Measurements from ENCODE around the gene DTNBP1.

The DTNBP1 gene

GRCh38 chr6:15512721-15513120 lies 150.1 kb downstream of the DTNBP1 start:
- peaks cover 42% of the 10 kb centered on the region for H3K36me3 Mint-ChIP-seq (ENCODE audit: low read depth)
- DNase-seq (no peak), ATAC-seq (no peak)
- H3K27me3 Mint-ChIP-seq: no peaks in the 10 kb centered on the region
- peaks cover 3% of the 10 kb centered on the region for H3K4me1 Mint-ChIP-seq
- H3K9me3 Mint-ChIP-seq: no peaks in the 10 kb centered on the region
- peak overlapping the region; percentile 11 for H3K27ac Mint-ChIP-seq
- H3K4me3 Mint-ChIP-seq: no peak overlapping the region

- Mint-ChIP-seq H3K4me3 (no peak overlapping the region), H3K27me3 (no peaks in the 10 kb centered on the region), H3K9me3 (no peaks in the 10 kb centered on the region), H3K27ac (peak overlapping the region; percentile 11), H3K4me1 (peaks cover 3% of the 10 kb centered on the region), H3K36me3 (ENCODE audit: low read depth) (peaks cover 47% of the 10 kb centered on the region)
- DNase-seq (no peak), ATAC-seq (no peak)
These were observed 150.7 kb downstream of the DTNBP1 start for GRCh38 chr6:15512126-15512525.

- Mint-ChIP-seq H3K36me3 (ENCODE audit: low read depth) (peaks cover 48% of the 10 kb centered on the region), H3K9me3 (no peaks in the 10 kb centered on the region)
These were observed 151.3 kb downstream of the DTNBP1 start for GRCh38 chr6:15511248-15512125.

GRCh38 chr6:15510536-15511247 lies 152.1 kb downstream of the DTNBP1 start:
- H3K27ac Mint-ChIP-seq: peak overlapping the region; percentile 55
- H3K36me3 Mint-ChIP-seq (ENCODE audit: low read depth): peaks cover 48% of the 10 kb centered on the region
- peaks cover 3% of the 10 kb centered on the region for H3K4me1 Mint-ChIP-seq
- H3K27me3 Mint-ChIP-seq: no peaks in the 10 kb centered on the region
- no peak for ATAC-seq
- H3K4me3 Mint-ChIP-seq: no peak overlapping the region
- DNase-seq: no peak
- no peaks in the 10 kb centered on the region for H3K9me3 Mint-ChIP-seq

More at GRCh38 chr6:15511248-15512125, 151.3 kb downstream of the DTNBP1 start:
- H3K27ac Mint-ChIP-seq: peak overlapping the region; percentile 11
- no peaks in the 10 kb centered on the region for H3K27me3 Mint-ChIP-seq
- no peak overlapping the region for H3K4me3 Mint-ChIP-seq
- DNase-seq (no peak), ATAC-seq (no peak)
- peaks cover 3% of the 10 kb centered on the region for H3K4me1 Mint-ChIP-seq

- H3K27me3 Mint-ChIP-seq: no peaks in the 10 kb centered on the region
- peaks cover 3% of the 10 kb centered on the region for H3K4me1 Mint-ChIP-seq
- H3K27ac Mint-ChIP-seq: peak overlapping the region; percentile 70
- H3K36me3 Mint-ChIP-seq (ENCODE audit: low read depth): peaks cover 51% of the 10 kb centered on the region
- H3K4me3 Mint-ChIP-seq: no peak overlapping the region
- no peak for DNase-seq
- no peaks in the 10 kb centered on the region for H3K9me3 Mint-ChIP-seq
- ATAC-seq: no peak
These were observed 152.7 kb downstream of the DTNBP1 start for GRCh38 chr6:15510121-15510520.

GRCh38 chr6:15509335-15509933 lies 153.4 kb downstream of the DTNBP1 start:
- Mint-ChIP-seq H3K4me3 (no peak overlapping the region), H3K27ac (peak overlapping the region; percentile 70), H3K4me1 (peaks cover 6% of the 10 kb centered on the region), H3K27me3 (no peaks in the 10 kb centered on the region), H3K36me3 (ENCODE audit: low read depth) (peaks cover 51% of the 10 kb centered on the region), H3K9me3 (no peaks in the 10 kb centered on the region)
- ATAC-seq (no peak), DNase-seq (no peak)

GRCh38 chr6:15508931-15509330 lies 153.9 kb downstream of the DTNBP1 start:
- Mint-ChIP-seq H3K4me3 (no peak overlapping the region), H3K9me3 (no peaks in the 10 kb centered on the region), H3K36me3 (ENCODE audit: low read depth) (peaks cover 50% of the 10 kb centered on the region), H3K4me1 (peaks cover 6% of the 10 kb centered on the region), H3K27ac (no peak overlapping the region), H3K27me3 (no peaks in the 10 kb centered on the region)
- ATAC-seq (no peak), DNase-seq (no peak)

GRCh38 chr6:15508441-15508871 lies 154.4 kb downstream of the DTNBP1 start:
- H3K27ac Mint-ChIP-seq: no peak overlapping the region
- H3K4me3 Mint-ChIP-seq: no peak overlapping the region
- peaks cover 6% of the 10 kb centered on the region for H3K4me1 Mint-ChIP-seq
- DNase-seq (no peak), ATAC-seq (no peak)
- no peaks in the 10 kb centered on the region for H3K27me3 Mint-ChIP-seq
- peaks cover 51% of the 10 kb centered on the region for H3K36me3 Mint-ChIP-seq (ENCODE audit: low read depth)
- H3K9me3 Mint-ChIP-seq: no peaks in the 10 kb centered on the region

- no peaks in the 10 kb centered on the region for H3K9me3 Mint-ChIP-seq
- ATAC-seq (no peak), DNase-seq (no peak)
- H3K27ac Mint-ChIP-seq: no peak overlapping the region
- peaks cover 6% of the 10 kb centered on the region for H3K4me1 Mint-ChIP-seq
- H3K4me3 Mint-ChIP-seq: no peak overlapping the region
- H3K27me3 Mint-ChIP-seq: no peaks in the 10 kb centered on the region
- peaks cover 52% of the 10 kb centered on the region for H3K36me3 Mint-ChIP-seq (ENCODE audit: low read depth)
These were observed 155.1 kb downstream of the DTNBP1 start for GRCh38 chr6:15507746-15508145.

- H3K36me3 Mint-ChIP-seq (ENCODE audit: low read depth): peaks cover 47% of the 10 kb centered on the region
- ATAC-seq (no peak), DNase-seq (no peak)
- no peak overlapping the region for H3K27ac Mint-ChIP-seq
- peaks cover 6% of the 10 kb centered on the region for H3K4me1 Mint-ChIP-seq
- H3K9me3 Mint-ChIP-seq: no peaks in the 10 kb centered on the region
- no peak overlapping the region for H3K4me3 Mint-ChIP-seq
- H3K27me3 Mint-ChIP-seq: no peaks in the 10 kb centered on the region
These were observed 155.6 kb downstream of the DTNBP1 start for GRCh38 chr6:15507221-15507620.

- no peak for DNase-seq
- H3K36me3 Mint-ChIP-seq (ENCODE audit: low read depth): peaks cover 46% of the 10 kb centered on the region
- H3K27ac Mint-ChIP-seq: peak overlapping the region; percentile 39
- H3K9me3 Mint-ChIP-seq: no peaks in the 10 kb centered on the region
- ATAC-seq: no peak
- no peak overlapping the region for H3K4me3 Mint-ChIP-seq
- H3K4me1 Mint-ChIP-seq: peaks cover 6% of the 10 kb centered on the region
- H3K27me3 Mint-ChIP-seq: no peaks in the 10 kb centered on the region
These were observed 156.8 kb downstream of the DTNBP1 start for GRCh38 chr6:15506066-15506465.

GRCh38 chr6:15505463-15505918 lies 157.3 kb downstream of the DTNBP1 start:
- H3K27me3 Mint-ChIP-seq: no peaks in the 10 kb centered on the region
- DNase-seq (no peak), ATAC-seq (no peak)
- H3K4me1 Mint-ChIP-seq: peaks cover 6% of the 10 kb centered on the region
- peaks cover 46% of the 10 kb centered on the region for H3K36me3 Mint-ChIP-seq (ENCODE audit: low read depth)
- no peak overlapping the region for H3K4me3 Mint-ChIP-seq
- peak overlapping the region; percentile 39 for H3K27ac Mint-ChIP-seq
- H3K9me3 Mint-ChIP-seq: no peaks in the 10 kb centered on the region

- Mint-ChIP-seq H3K27ac (no peak overlapping the region), H3K27me3 (no peaks in the 10 kb centered on the region), H3K36me3 (ENCODE audit: low read depth) (peaks cover 47% of the 10 kb centered on the region), H3K4me1 (peaks cover 5% of the 10 kb centered on the region), H3K4me3 (no peak overlapping the region), H3K9me3 (no peaks in the 10 kb centered on the region)
- DNase-seq (no peak), ATAC-seq (no peak)
These were observed 158.1 kb downstream of the DTNBP1 start for GRCh38 chr6:15504581-15505350.

- Mint-ChIP-seq H3K4me3 (no peak overlapping the region), H3K4me1 (peaks cover 3% of the 10 kb centered on the region), H3K36me3 (ENCODE audit: low read depth) (peaks cover 50% of the 10 kb centered on the region)
These were observed 158.8 kb downstream of the DTNBP1 start for GRCh38 chr6:15504040-15504495.

More at GRCh38 chr6:15504040-15504495, 158.8 kb downstream of the DTNBP1 start:
- DNase-seq: no peak
- no peak for ATAC-seq
- Mint-ChIP-seq H3K27me3 (no peaks in the 10 kb centered on the region), H3K9me3 (no peaks in the 10 kb centered on the region), H3K27ac (no peak overlapping the region)

All from activated naive CD8-positive, alpha-beta T cell treated with anti-CD3 and anti-CD28 coated beads, Interleukin-2, amount 50 U/mL, for 24 hours (primary cell).